ENCODE data around the gene LPP.

- TF ChIP-seq CTCF (IDR thresholded peaks at IDR 0.05) (no peak), POLR2A (IDR thresholded peaks at IDR 0.05) (no peak)
Measured at GRCh38 chr3:188204526-188204925, 50.6 kb downstream of the LPP start.

Measured in right lobe of liver (tissue), 4 donors.